Inflammatory macrophage treated with lipopolysaccharide for 1 hour (primary cell): ENCODE data around the gene KCNMB4.

ENCODE experiments used
- DNase-seq, 2 donors: peaks; one replicate each; pipeline ENCODE4 v3.0.0-alpha.2; 2020 to 2022

KCNMB4 gene

GRCh38 chr12:70365648-70366518 lies at the start of gene KCNMB4:
KCNMB4 (plus strand) TSS chr12:70366290; CDS start chr12:70366735, 445 bp downstream.
- DNase-seq: peak; percentile 36 to 39

GRCh38 chr12:70317781-70318180 lies 48.3 kb upstream of the KCNMB4 start:
- DNase-seq: peak; percentile 58 to 64

GRCh38 chr12:70319605-70320004 lies 46.5 kb upstream of the KCNMB4 start:
- DNase-seq: peak; percentile 63 to 65

- no peak for DNase-seq
Measured at GRCh38 chr12:70321191-70321590, 44.9 kb upstream of the KCNMB4 start.

GRCh38 chr12:70327541-70327940 lies 38.5 kb upstream of the KCNMB4 start:
- no peak for DNase-seq

- DNase-seq: no peak
Measured at GRCh38 chr12:70329728-70330127, 36.4 kb upstream of the KCNMB4 start.

- no peak for DNase-seq
Measured at GRCh38 chr12:70330158-70330557, 35.9 kb upstream of the KCNMB4 start.

- DNase-seq: no peak
Measured at GRCh38 chr12:70332236-70332635, 33.9 kb upstream of the KCNMB4 start.

GRCh38 chr12:70334742-70335141 lies 31.3 kb upstream of the KCNMB4 start:
- no peak for DNase-seq

- DNase-seq: no peak
Measured at GRCh38 chr12:70338531-70338930, 27.6 kb upstream of the KCNMB4 start.

- DNase-seq: no peak
Measured at GRCh38 chr12:70351076-70351475, 15.0 kb upstream of the KCNMB4 start.

- DNase-seq: peak; percentile 74 to 79
Measured at GRCh38 chr12:70353780-70354660, 12.1 kb upstream of the KCNMB4 start.

- DNase-seq: peak; percentile 47 to 55
Measured at GRCh38 chr12:70354787-70355186, 11.3 kb upstream of the KCNMB4 start.

- no peak for DNase-seq
Measured at GRCh38 chr12:70355972-70356371, 10.1 kb upstream of the KCNMB4 start.

- no peak for DNase-seq
Measured at GRCh38 chr12:70359458-70360197, 6.5 kb upstream of the KCNMB4 start.

GRCh38 chr12:70360218-70360617 lies 5.9 kb upstream of the KCNMB4 start:
- no peak for DNase-seq

- DNase-seq: no peak
Measured at GRCh38 chr12:70364695-70365397, 1.2 kb upstream of the KCNMB4 start.

GRCh38 chr12:70365398-70365647 lies 767 bp upstream of the KCNMB4 start:
- no peak for DNase-seq

GRCh38 chr12:70366581-70367257 lies 629 bp downstream of the KCNMB4 start:
- no peak for DNase-seq

- no peak for DNase-seq
Measured at GRCh38 chr12:70367258-70368141, 1.4 kb downstream of the KCNMB4 start.

- no peak for DNase-seq
Measured at GRCh38 chr12:70372881-70373280, 6.8 kb downstream of the KCNMB4 start.
